ENCODE measurements around the gene PCLO. TPM values are rescaled to one million over a fixed set of nuclear protein-coding genes. Genes with fewer than 3 reads are reported as not detected.

Gene PCLO
- total and polyA plus RNA-seq, 5 donors from 2014 or later, result not detected

DNA sequence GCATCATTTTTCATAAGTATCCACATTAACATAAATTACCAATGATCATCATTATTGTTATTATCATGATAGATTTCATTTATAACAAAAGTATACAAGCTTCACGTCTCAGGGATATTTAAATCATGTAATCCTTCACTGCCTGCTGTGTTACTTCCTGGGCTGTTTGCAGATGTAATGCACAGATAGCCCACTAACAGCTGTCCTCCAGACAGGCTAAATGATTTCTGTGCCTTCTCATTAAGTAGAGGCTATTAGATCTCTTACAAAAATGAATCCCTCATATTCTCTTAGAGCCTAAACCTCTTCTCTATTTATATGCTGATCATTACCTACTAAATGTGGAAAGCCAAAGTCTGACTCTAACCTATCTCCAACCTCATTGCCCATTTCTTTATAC is 9.3 kb downstream of the PCLO start:
- Mint-ChIP-seq H3K36me3 (no peaks in the 10 kb centered on the region), H3K27me3 (no peaks in the 10 kb centered on the region)

DNA sequence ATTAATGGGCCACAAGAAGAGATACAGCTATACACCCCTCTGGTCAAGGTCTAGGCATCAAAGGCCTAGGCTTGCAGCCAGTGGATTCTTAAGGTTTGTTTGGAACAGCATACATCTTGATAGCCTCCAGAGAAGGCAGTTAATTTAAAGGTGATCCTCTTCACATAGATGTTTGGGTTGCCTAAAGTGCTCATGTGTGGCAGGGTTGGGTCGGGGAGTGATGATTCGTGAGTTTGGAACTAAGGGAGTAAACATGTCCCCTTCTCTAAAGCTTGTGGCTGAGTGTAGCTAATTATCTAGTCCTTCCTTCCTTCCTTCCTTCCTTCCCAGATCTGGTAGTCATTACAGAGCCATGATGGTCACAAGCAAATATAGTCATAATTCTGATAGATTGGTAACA is 12.4 kb downstream of the PCLO start:
- peaks cover 1 to 30% (median 7%) of the 10 kb centered on the region in 7 donors for H3K9me3 Mint-ChIP-seq
- H3K27me3 Mint-ChIP-seq, result no peaks in the 10 kb centered on the region
- Histone ChIP-seq H3K36me3 (ENCODE audit: control insufficient read depth, insufficient read depth, low read length) (no peaks in the 10 kb centered on the region), H3K4me1 (ENCODE audit: control insufficient read depth, insufficient read depth, low read length, poor library complexity, severe bottlenecking) (no peaks in the 10 kb centered on the region), H3K27ac (ENCODE audit: insufficient read depth, low read length, poor library complexity, severe bottlenecking) (no peak overlapping the region), H3K9me3 (ENCODE audit: control insufficient read depth in 2 of 2, low read length in 2 of 2) (no peaks in the 10 kb centered on the region), H3K4me3 (ENCODE audit: low read depth, low read length) (no peak overlapping the region), H3K27me3 (ENCODE audit: control insufficient read depth, insufficient read depth, low read length) (no peaks in the 10 kb centered on the region)
- no peak for DNase-seq
- ATAC-seq (ENCODE audit: low read depth in 2 of 2), result no peak
- H3K4me3 Mint-ChIP-seq, result no peak overlapping the region
- H3K27ac Mint-ChIP-seq, result no peak overlapping the region
- no peaks in the 10 kb centered on the region for H3K36me3 Mint-ChIP-seq
- H3K4me1 Mint-ChIP-seq, result no peaks in the 10 kb centered on the region

More for the DNA sequence above, 9.3 kb downstream of the PCLO start:
- H3K27ac Mint-ChIP-seq, result no peak overlapping the region
- Histone ChIP-seq H3K36me3 (ENCODE audit: control insufficient read depth, insufficient read depth, low read length) (no peaks in the 10 kb centered on the region), H3K4me1 (ENCODE audit: control insufficient read depth, insufficient read depth, low read length, poor library complexity, severe bottlenecking) (no peaks in the 10 kb centered on the region), H3K27ac (ENCODE audit: insufficient read depth, low read length, poor library complexity, severe bottlenecking) (no peak overlapping the region), H3K4me3 (ENCODE audit: low read depth, low read length) (no peak overlapping the region), H3K27me3 (ENCODE audit: control insufficient read depth, insufficient read depth, low read length) (no peaks in the 10 kb centered on the region), H3K9me3 (ENCODE audit: control insufficient read depth in 2 of 2, low read length in 2 of 2) (no peaks in the 10 kb centered on the region)
- H3K4me3 Mint-ChIP-seq, result no peak overlapping the region
- peaks cover 1 to 24% (median 8%) of the 10 kb centered on the region in 7 donors for H3K9me3 Mint-ChIP-seq
- H3K4me1 Mint-ChIP-seq, result no peaks in the 10 kb centered on the region
- DNase-seq (no peak), ATAC-seq (ENCODE audit: low read depth in 2 of 2) (no peak)

DNA sequence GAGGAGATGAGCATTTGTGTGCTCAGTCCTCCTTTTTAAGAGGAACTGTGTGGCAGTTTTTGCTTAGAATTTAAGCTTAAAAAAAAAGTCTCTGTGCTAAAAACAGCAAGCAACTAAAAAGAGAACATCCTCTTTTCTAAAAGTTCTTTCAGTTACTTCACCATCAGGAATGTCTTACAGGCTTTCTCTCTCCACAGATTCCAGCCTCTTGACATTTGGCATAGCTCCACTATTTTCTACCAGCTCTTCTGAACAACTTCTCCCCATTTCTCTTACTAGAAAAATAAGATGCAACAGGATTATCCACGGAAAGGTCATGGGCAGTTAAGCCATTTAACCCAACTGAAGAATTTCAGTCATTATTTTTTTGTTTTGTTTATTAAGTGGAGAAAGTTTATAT is 13.2 kb downstream of the PCLO start:
- no peaks in the 10 kb centered on the region for H3K36me3 Mint-ChIP-seq
- no peaks in the 10 kb centered on the region for H3K27me3 ChIP-seq (ENCODE audit: control insufficient read depth, insufficient read depth, low read length)
- no peaks in the 10 kb centered on the region for H3K4me1 ChIP-seq (ENCODE audit: control insufficient read depth, insufficient read depth, low read length, poor library complexity, severe bottlenecking)
- H3K9me3 ChIP-seq (ENCODE audit: control insufficient read depth in 2 of 2, low read length in 2 of 2), result no peaks in the 10 kb centered on the region
- H3K27me3 Mint-ChIP-seq, result no peaks in the 10 kb centered on the region
- ATAC-seq (ENCODE audit: low read depth in 2 of 2), result no peak
- no peak for DNase-seq
- no peaks in the 10 kb centered on the region for H3K4me1 Mint-ChIP-seq
- no peak overlapping the region for H3K4me3 ChIP-seq (ENCODE audit: low read depth, low read length)
- H3K27ac ChIP-seq (ENCODE audit: insufficient read depth, low read length, poor library complexity, severe bottlenecking), result no peak overlapping the region
- H3K27ac Mint-ChIP-seq, result no peak overlapping the region
- peaks cover 0 to 26% (median 7%) of the 10 kb centered on the region in 7 donors for H3K9me3 Mint-ChIP-seq
- no peak overlapping the region for H3K4me3 Mint-ChIP-seq
- no peaks in the 10 kb centered on the region for H3K36me3 ChIP-seq (ENCODE audit: control insufficient read depth, insufficient read depth, low read length)

DNA sequence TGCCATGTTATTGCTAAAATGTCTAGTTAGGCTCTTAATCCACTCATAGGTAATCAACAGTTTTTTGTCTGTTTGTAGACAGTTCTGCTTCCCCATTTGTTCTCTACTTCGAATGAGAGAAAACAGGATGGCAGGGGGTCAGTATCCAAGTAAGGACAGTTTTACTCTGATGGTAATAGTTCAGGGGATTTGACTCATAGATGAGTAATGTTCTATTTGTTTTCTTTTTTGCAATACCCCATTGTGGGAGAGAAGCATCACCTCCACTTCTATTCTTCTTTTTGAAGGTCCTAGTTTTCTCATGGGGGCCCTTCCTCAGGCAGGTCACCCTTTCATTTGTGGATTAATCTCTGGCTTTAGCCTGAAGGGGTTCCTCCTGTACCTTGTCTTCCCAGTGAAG is 13.9 kb downstream of the PCLO start:
- H3K27me3 Mint-ChIP-seq, result no peaks in the 10 kb centered on the region
- H3K9me3 ChIP-seq (ENCODE audit: control insufficient read depth in 2 of 2, low read length in 2 of 2), result no peaks in the 10 kb centered on the region
- H3K27ac Mint-ChIP-seq, result no peak overlapping the region
- DNase-seq, result no peak
- H3K9me3 Mint-ChIP-seq, result peaks cover 0 to 26% (median 7%) of the 10 kb centered on the region in 7 donors
- H3K4me1 Mint-ChIP-seq, result no peaks in the 10 kb centered on the region
- no peaks in the 10 kb centered on the region for H3K27me3 ChIP-seq (ENCODE audit: control insufficient read depth, insufficient read depth, low read length)
- H3K4me1 ChIP-seq (ENCODE audit: control insufficient read depth, insufficient read depth, low read length, poor library complexity, severe bottlenecking), result no peaks in the 10 kb centered on the region
- no peak for ATAC-seq (ENCODE audit: low read depth in 2 of 2)
- H3K36me3 ChIP-seq (ENCODE audit: control insufficient read depth, insufficient read depth, low read length), result no peaks in the 10 kb centered on the region
- H3K27ac ChIP-seq (ENCODE audit: insufficient read depth, low read length, poor library complexity, severe bottlenecking), result no peak overlapping the region
- no peaks in the 10 kb centered on the region for H3K36me3 Mint-ChIP-seq
- no peak overlapping the region for H3K4me3 ChIP-seq (ENCODE audit: low read depth, low read length)
- no peak overlapping the region for H3K4me3 Mint-ChIP-seq

DNA sequence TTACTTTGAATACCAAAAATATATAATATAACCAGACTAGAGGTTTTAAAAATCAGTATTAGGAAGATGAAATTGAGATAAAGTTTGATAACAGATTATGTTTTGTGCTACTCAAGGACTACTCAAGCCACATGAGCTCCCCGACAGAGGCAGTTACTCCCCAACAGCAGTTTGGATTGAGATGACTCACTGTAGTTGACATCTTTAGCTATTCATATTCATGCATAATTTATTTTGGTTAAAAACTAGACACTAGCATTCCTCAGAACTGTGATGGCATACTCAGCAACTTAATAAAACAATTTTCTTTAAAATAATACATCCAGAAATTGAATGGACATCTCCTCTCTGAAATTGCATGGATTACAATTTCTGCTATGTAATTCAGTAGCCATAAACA is 19.6 kb downstream of the PCLO start:
- no peaks in the 10 kb centered on the region for H3K27me3 ChIP-seq (ENCODE audit: control insufficient read depth, insufficient read depth, low read length)
- no peak for DNase-seq
- H3K36me3 Mint-ChIP-seq, result no peaks in the 10 kb centered on the region
- H3K36me3 ChIP-seq (ENCODE audit: control insufficient read depth, insufficient read depth, low read length), result no peaks in the 10 kb centered on the region
- H3K4me1 Mint-ChIP-seq, result no peaks in the 10 kb centered on the region
- H3K9me3 Mint-ChIP-seq, result peaks cover 1 to 7% (median 6%) of the 10 kb centered on the region in 7 donors
- H3K9me3 ChIP-seq (ENCODE audit: control insufficient read depth in 2 of 2, low read length in 2 of 2), result no peaks in the 10 kb centered on the region
- no peak overlapping the region for H3K4me3 ChIP-seq (ENCODE audit: low read depth, low read length)
- ATAC-seq (ENCODE audit: low read depth in 2 of 2), result no peak
- H3K27me3 Mint-ChIP-seq, result no peaks in the 10 kb centered on the region
- no peak overlapping the region for H3K27ac ChIP-seq (ENCODE audit: insufficient read depth, low read length, poor library complexity, severe bottlenecking)
- no peak overlapping the region for H3K27ac Mint-ChIP-seq
- H3K4me1 ChIP-seq (ENCODE audit: control insufficient read depth, insufficient read depth, low read length, poor library complexity, severe bottlenecking), result no peaks in the 10 kb centered on the region
- H3K4me3 Mint-ChIP-seq, result no peak overlapping the region

DNA sequence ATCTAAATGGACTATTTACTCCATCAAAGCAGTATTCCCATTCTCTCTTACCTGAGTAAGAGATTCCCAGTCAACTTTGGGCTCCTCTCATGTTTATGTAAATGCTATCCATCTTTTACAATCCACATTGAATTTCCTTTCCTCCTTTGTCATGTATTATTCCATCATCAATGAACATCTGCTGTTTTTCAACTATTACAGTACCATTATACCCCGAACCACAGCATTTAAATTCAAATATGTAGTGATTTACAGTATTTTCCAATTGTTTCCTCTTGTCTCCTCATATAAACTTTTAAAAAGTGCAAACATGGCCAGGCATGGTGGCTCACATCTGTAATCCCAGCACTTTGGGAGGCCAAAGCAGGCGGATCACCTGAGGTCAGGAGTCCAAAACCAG is 20.3 kb downstream of the PCLO start:
- H3K4me1 ChIP-seq (ENCODE audit: control insufficient read depth, insufficient read depth, low read length, poor library complexity, severe bottlenecking), result no peaks in the 10 kb centered on the region
- ATAC-seq (ENCODE audit: low read depth in 2 of 2) (no peak), DNase-seq (no peak)
- H3K9me3 ChIP-seq (ENCODE audit: control insufficient read depth in 2 of 2, low read length in 2 of 2), result no peaks in the 10 kb centered on the region
- H3K4me3 Mint-ChIP-seq, result no peak overlapping the region
- H3K4me1 Mint-ChIP-seq, result no peaks in the 10 kb centered on the region
- peaks cover 3 to 10% (median 5%) of the 10 kb centered on the region in 7 donors for H3K9me3 Mint-ChIP-seq
- no peak overlapping the region for H3K27ac ChIP-seq (ENCODE audit: insufficient read depth, low read length, poor library complexity, severe bottlenecking)
- no peak overlapping the region for H3K4me3 ChIP-seq (ENCODE audit: low read depth, low read length)
- H3K27ac Mint-ChIP-seq, result no peak overlapping the region
- H3K27me3 Mint-ChIP-seq, result no peaks in the 10 kb centered on the region
- no peaks in the 10 kb centered on the region for H3K36me3 Mint-ChIP-seq
- no peaks in the 10 kb centered on the region for H3K36me3 ChIP-seq (ENCODE audit: control insufficient read depth, insufficient read depth, low read length)
- no peaks in the 10 kb centered on the region for H3K27me3 ChIP-seq (ENCODE audit: control insufficient read depth, insufficient read depth, low read length)

DNA sequence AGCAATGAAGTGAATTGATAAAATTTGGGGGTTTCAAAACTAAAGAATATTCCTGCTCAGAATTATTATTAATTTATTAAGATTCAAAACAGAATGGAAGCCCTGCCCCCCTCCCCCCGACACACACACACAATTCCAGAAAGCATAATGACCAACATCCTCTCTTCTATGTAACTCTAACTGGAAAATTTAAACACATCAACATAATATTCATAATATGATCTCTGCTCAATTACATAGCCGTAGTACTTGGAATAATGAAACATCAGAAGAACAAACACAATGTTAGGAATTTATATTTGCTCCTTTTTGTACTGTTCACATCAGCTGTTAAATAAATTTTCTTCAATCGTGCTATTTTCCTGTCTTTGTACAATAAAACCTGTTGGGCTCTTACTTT is 20.8 kb downstream of the PCLO start:
- Histone ChIP-seq H3K36me3 (ENCODE audit: control insufficient read depth, insufficient read depth, low read length) (no peaks in the 10 kb centered on the region), H3K4me3 (ENCODE audit: low read depth, low read length) (no peak overlapping the region), H3K4me1 (ENCODE audit: control insufficient read depth, insufficient read depth, low read length, poor library complexity, severe bottlenecking) (no peaks in the 10 kb centered on the region), H3K9me3 (ENCODE audit: control insufficient read depth in 2 of 2, low read length in 2 of 2) (no peaks in the 10 kb centered on the region), H3K27ac (ENCODE audit: insufficient read depth, low read length, poor library complexity, severe bottlenecking) (no peak overlapping the region), H3K27me3 (ENCODE audit: control insufficient read depth, insufficient read depth, low read length) (no peaks in the 10 kb centered on the region)
- ATAC-seq (ENCODE audit: low read depth in 2 of 2) (no peak), DNase-seq (no peak)
- no peak overlapping the region for H3K4me3 Mint-ChIP-seq
- peaks cover 3 to 10% (median 5%) of the 10 kb centered on the region in 7 donors for H3K9me3 Mint-ChIP-seq
- no peaks in the 10 kb centered on the region for H3K36me3 Mint-ChIP-seq
- H3K27me3 Mint-ChIP-seq, result no peaks in the 10 kb centered on the region
- H3K27ac Mint-ChIP-seq, result no peak overlapping the region
- H3K4me1 Mint-ChIP-seq, result no peaks in the 10 kb centered on the region

DNA sequence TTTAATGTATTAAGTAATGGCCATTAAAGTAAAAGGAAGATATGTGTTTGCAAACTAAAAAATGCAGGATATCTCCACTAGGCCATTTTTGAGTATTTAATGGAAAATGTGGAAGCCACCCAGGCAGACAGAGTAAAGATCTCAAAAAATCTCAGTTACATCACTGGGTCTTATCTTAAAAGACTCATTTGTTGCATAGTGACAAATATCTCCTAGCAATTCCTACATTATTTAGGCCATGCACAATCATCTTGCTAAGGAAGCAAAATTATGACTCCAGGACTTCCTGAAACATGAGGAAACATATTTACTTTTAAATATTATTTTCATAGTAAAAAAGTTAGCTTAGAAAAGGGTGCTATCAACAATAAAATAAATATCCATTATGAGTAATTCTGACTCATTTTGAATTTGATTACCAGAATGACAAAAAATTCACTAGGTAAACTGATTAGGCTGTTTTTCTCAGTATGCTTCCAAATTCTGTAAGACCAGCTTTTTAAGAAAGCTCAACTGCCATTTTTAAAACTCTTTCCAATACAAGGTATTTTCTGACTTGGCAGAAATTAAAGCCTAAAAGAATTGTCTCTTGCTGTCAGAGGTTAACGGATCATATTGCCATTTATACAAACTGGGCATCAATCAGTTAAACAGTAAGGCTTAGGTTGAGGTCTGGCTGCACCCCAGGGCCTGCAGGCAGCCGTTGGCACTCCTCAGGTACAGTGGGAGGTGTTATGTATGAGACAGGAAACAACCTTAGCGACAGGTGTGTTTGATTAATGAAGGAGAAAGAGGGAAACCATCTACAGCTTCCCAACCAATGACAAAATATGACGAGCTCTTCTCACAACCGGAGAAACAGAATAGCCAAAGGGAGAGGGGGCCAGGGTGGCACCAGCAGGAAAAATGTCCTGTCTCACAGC is 31.8 kb downstream of the PCLO start:
- ATAC-seq (ENCODE audit: low read depth in 2 of 2) (no peak), DNase-seq (no peak)
- no peaks in the 10 kb centered on the region for H3K27me3 ChIP-seq (ENCODE audit: control insufficient read depth, insufficient read depth, low read length)
- no peaks in the 10 kb centered on the region for H3K4me1 ChIP-seq (ENCODE audit: control insufficient read depth, insufficient read depth, low read length, poor library complexity, severe bottlenecking)
- Mint-ChIP-seq H3K27me3 (no peaks in the 10 kb centered on the region), H3K4me1 (no peaks in the 10 kb centered on the region), H3K27ac (no peak overlapping the region), H3K36me3 (no peaks in the 10 kb centered on the region), H3K4me3 (no peak overlapping the region), H3K9me3 (peaks cover 0 to 12% (median 8%) of the 10 kb centered on the region in 7 donors)
- no peak overlapping the region for H3K4me3 ChIP-seq (ENCODE audit: low read depth, low read length)
- no peaks in the 10 kb centered on the region for H3K36me3 ChIP-seq (ENCODE audit: control insufficient read depth, insufficient read depth, low read length)
- peaks cover 0 to 6% of the 10 kb centered on the region in 2 experiments for H3K9me3 ChIP-seq (ENCODE audit: control insufficient read depth in 2 of 2, low read length in 2 of 2)
- H3K27ac ChIP-seq (ENCODE audit: insufficient read depth, low read length, poor library complexity, severe bottlenecking), result no peak overlapping the region
